Measurements from ENCODE around the gene BEND7. TPM values are rescaled to one million over a fixed set of nuclear protein-coding genes. Genes with fewer than 3 reads are reported as not detected.

The BEND7 gene
- total and polyA plus RNA-seq, 2 donors from 2014 or later, result 16.7 to 37.9 TPM

- FAIRE-seq (no peak), DNase-seq (no peak)
- H3K27ac ChIP-seq (ENCODE audit: low read depth in 2 of 2, low read length in 2 of 2), result no peak overlapping the region
- intact Hi-C loops (cut with DNase I), result loop anchor here (10.0 kb wide), 1 partner anchor 161 kb away; no protein-coding TSS in a partner anchor
- no peak overlapping the region for H3K9ac ChIP-seq (ENCODE audit: low read length in 3 of 3)
- no peaks in the 10 kb centered on the region for H3K36me3 ChIP-seq (ENCODE audit: control insufficient read depth in 2 of 3, insufficient read depth in 3 of 3, low read length in 3 of 3)
- H3K4me3 ChIP-seq (ENCODE audit: low read length in 3 of 3), result no peak overlapping the region
- H3K4me1 ChIP-seq (ENCODE audit: control insufficient read depth in 2 of 3, insufficient read depth in 2 of 3, low read depth in 1 of 3, low read length in 3 of 3), result no peaks in the 10 kb centered on the region
- H3K27me3 ChIP-seq (ENCODE audit: control insufficient read depth, insufficient read depth, low read length), result no peaks in the 10 kb centered on the region
- no peaks in the 10 kb centered on the region for H3K9me3 ChIP-seq (ENCODE audit: control insufficient read depth in 2 of 3, insufficient read depth in 1 of 3, low read length in 3 of 3)
- TF ChIP-seq CTCF (IDR thresholded peaks at IDR 0.05; ENCODE audit: borderline replicate concordance, extremely low read depth, insufficient read depth), result no peak
These were observed 6.5 kb upstream of the BEND7 start for GRCh38 chr10:13535346-13535745.

- peak in 1 of 5 donors; percentile 57 for DNase-seq
- Histone ChIP-seq H3K36me3 (ENCODE audit: control insufficient read depth in 2 of 3, insufficient read depth in 3 of 3, low read length in 3 of 3) (no peaks in the 10 kb centered on the region), H3K9ac (ENCODE audit: low read length in 3 of 3) (peak overlapping the region in 2 of 3 donors; percentile 23 to 88), H3K4me1 (ENCODE audit: control insufficient read depth in 2 of 3, insufficient read depth in 2 of 3, low read depth in 1 of 3, low read length in 3 of 3) (peaks cover 0 to 24% (median 8%) of the 10 kb centered on the region in 3 donors), H3K9me3 (ENCODE audit: control insufficient read depth in 2 of 3, insufficient read depth in 1 of 3, low read length in 3 of 3) (no peaks in the 10 kb centered on the region), H3K27ac (ENCODE audit: low read depth in 2 of 2, low read length in 2 of 2) (peak overlapping the region; percentile 54 to 80), H3K27me3 (ENCODE audit: control insufficient read depth, insufficient read depth, low read length) (no peaks in the 10 kb centered on the region), H3K4me3 (ENCODE audit: low read length in 3 of 3) (peak overlapping the region; percentile 52 to 80 (median 67))
- TF ChIP-seq CTCF (IDR thresholded peaks at IDR 0.05; ENCODE audit: borderline replicate concordance, extremely low read depth, insufficient read depth), result no peak
- no peak for FAIRE-seq
- intact Hi-C loops (cut with DNase I), result no loop called here
These were observed 830 bp upstream of the BEND7 start for GRCh38 chr10:13529714-13529973.

DNA sequence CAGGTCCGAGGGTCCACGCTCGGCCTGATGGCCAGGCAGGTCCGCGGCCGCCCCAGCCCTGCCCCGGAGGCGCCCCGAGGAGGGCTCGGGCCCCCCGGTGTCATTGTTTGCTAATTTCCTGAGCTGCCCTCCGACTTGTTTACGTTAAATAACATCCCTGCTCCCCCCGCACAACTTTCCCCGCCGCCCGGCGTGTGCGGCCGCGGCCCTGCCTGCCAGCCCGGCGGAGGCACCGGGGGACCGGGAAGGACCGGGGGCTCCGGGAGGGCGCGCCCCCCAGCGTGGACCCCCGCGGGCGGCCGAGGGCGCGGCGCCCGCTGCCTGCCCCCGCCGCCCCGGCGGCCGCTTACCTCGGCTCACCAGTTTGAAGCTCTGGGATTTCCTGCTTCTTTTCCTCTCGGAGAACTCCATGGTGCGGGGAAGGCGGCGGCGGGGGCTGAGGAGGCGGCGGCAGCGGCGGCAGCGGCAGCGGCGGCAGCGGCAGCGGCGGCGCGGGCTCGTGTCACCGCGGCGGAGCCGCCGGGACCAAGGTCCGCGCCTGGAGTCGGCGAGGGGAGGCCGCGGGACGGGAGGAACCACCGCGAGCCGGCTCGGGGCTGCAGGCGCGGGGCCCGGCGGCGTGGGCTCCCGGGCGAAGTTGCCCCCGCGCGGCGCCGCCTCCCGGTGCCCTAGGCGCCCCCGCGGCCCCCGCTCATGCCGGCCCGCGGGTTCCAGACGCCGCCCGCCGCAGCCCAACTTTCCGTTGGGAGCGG is 515 bp downstream of the BEND7 start:
- Histone ChIP-seq H3K36me3 (ENCODE audit: control insufficient read depth in 2 of 3, insufficient read depth in 3 of 3, low read length in 3 of 3) (no peaks in the 10 kb centered on the region), H3K9ac (ENCODE audit: low read length in 3 of 3) (peak overlapping the region in 2 of 3 donors; percentile 30 to 80), H3K4me3 (ENCODE audit: low read length in 3 of 3) (peak overlapping the region in 2 of 3 donors; percentile 68 to 76), H3K27me3 (ENCODE audit: control insufficient read depth, insufficient read depth, low read length) (no peaks in the 10 kb centered on the region), H3K4me1 (ENCODE audit: control insufficient read depth in 2 of 3, insufficient read depth in 2 of 3, low read depth in 1 of 3, low read length in 3 of 3) (peaks cover 0 to 26% (median 8%) of the 10 kb centered on the region in 3 donors), H3K9me3 (ENCODE audit: control insufficient read depth in 2 of 3, insufficient read depth in 1 of 3, low read length in 3 of 3) (no peaks in the 10 kb centered on the region), H3K27ac (ENCODE audit: low read depth in 2 of 2, low read length in 2 of 2) (peak overlapping the region; percentile 76 to 79)
- intact Hi-C loops (cut with DNase I), result no loop called here
- DNase-seq (peak in 4 of 5 donors; percentile 26 to 68 (median 47)), FAIRE-seq (no peak)
- no peak for TF ChIP-seq CTCF (IDR thresholded peaks at IDR 0.05; ENCODE audit: borderline replicate concordance, extremely low read depth, insufficient read depth)

GRCh38 chr10:13527864-13528122 is 1.0 kb downstream of the BEND7 start:
- Histone ChIP-seq H3K4me3 (ENCODE audit: low read length in 3 of 3) (peak overlapping the region; percentile 7 to 76 (median 68)), H3K27me3 (ENCODE audit: control insufficient read depth, insufficient read depth, low read length) (no peaks in the 10 kb centered on the region), H3K27ac (ENCODE audit: low read depth in 2 of 2, low read length in 2 of 2) (peak overlapping the region; percentile 76 to 79), H3K9me3 (ENCODE audit: control insufficient read depth in 2 of 3, insufficient read depth in 1 of 3, low read length in 3 of 3) (no peaks in the 10 kb centered on the region), H3K36me3 (ENCODE audit: control insufficient read depth in 2 of 3, insufficient read depth in 3 of 3, low read length in 3 of 3) (no peaks in the 10 kb centered on the region), H3K9ac (ENCODE audit: low read length in 3 of 3) (peak overlapping the region in 2 of 3 donors; percentile 30 to 80), H3K4me1 (ENCODE audit: control insufficient read depth in 2 of 3, insufficient read depth in 2 of 3, low read depth in 1 of 3, low read length in 3 of 3) (peaks cover 0 to 26% (median 8%) of the 10 kb centered on the region in 3 donors)
- DNase-seq (peak in 2 of 5 donors; percentile 33 to 49), FAIRE-seq (no peak)
- intact Hi-C loops (cut with DNase I), result no loop called here
- no peak for TF ChIP-seq CTCF (IDR thresholded peaks at IDR 0.05; ENCODE audit: borderline replicate concordance, extremely low read depth, insufficient read depth)
